ENCODE data around the gene NKX1-2.

- TF ChIP-seq CTCF (IDR thresholded peaks at IDR 0.05) (no peak), POLR2A (IDR thresholded peaks at IDR 0.05) (no peak)
These were observed 31.9 kb upstream of the NKX1-2 start for GRCh38 chr10:124481717-124482116.

Measured in breast epithelium (tissue), 3 donors.